Activated CD4-positive, CD25-positive, alpha-beta regulatory T cell treated with anti-CD3 and anti-CD28 coated beads, Interleukin-2, amount 50 U/mL, for 72 hours (primary cell): Measurements from ENCODE around the gene RNF214.

ENCODE experiments used
- DNase-seq: peaks from one replicate; pipeline ENCODE4 v3.0.0; 2021

The RNF214 gene

DNA sequence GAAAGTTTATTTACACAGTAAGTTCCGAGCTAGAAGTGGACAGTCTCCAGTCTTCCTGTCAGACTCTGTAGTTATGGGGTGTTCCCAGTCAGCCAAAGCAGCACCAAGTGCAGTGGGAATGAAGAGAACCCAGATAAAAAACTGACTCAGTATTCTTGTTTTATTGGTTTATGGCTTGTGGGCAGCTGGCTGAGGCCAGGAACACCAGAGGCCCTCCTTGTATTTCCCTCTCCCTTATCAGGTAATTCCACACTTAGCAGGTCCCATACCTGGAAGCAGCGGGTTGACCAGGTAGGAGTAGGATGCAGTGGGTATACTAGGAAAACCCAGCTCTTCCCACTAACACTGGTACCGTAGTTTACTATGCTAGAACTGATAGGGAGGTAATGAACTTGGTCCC, 55.2 kb downstream of the RNF214 start:
- DNase-seq, result no peak

DNA sequence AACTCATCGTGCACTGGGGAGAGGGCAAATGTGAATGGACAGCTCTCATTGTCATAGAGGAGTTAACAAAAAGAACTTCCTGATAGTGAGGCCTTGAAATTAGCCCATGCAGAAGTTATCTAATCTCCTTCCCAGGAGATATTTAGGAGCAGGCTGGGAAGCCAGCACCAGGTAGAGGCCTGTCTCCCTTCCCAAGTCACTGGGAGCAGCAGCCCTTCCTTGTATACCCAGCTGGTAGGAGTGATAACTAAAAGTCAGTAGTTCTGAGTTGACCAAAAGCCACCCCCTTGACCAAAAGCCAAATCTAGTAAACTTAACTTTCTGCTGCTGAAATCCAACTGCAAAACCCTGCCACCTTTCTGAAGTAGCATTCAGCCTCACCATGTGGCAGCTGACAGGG, 57.3 kb downstream of the RNF214 start:
- no peak for DNase-seq

DNA sequence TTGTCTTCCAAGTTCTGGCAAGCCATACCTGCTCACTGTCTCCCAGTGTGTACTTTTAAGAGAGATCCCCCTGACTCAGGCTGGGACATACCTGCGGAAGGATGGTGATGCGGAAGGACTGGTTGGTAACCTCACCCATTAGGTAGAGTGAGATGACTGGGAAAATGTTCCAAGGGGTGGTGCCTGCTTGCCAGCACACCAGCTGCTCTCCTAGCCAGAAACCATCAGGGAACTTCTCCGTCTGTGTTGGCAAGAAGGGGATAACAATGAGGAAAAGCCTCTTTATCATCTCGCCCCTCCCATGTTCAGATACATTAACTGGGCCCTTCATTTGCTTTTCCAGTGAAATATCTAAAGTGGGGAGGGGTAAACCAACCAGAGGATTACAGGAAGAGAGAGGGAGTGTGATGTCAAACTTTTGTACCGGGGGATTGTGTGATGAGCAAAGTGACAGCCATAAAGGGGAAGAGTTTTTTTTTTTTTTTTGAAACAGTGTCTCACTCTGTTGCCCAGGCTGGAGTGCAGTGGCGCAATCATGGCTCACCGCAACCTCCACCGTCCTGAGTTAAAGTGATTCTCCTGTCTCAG, 58.4 kb downstream of the RNF214 start, which contains the start of gene BACE1-AS:
TSS of gene BACE1-AS (plus strand) at position 538 of the 588 bp plus-strand sequence.
- DNase-seq, result no peak

DNA sequence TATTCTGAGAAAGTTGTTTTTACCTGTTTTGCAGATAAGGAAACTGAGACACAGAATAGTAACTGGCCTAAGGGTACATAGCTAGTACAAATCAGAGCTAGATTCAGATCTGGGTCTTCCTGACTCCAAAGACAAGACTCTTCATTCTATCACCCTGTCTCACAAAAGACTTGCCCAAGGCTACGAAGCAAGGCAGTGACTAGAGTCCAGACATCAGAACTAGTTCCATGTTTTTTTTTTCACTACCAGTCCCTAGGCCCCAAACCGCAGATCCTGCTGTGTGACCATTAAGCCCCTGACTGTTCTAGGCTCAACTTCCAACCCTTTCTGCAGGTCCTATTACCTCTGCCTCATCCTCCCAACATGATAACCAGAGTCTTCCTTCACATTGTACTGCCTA, 60.1 kb downstream of the RNF214 start:
- DNase-seq, result no peak

DNA sequence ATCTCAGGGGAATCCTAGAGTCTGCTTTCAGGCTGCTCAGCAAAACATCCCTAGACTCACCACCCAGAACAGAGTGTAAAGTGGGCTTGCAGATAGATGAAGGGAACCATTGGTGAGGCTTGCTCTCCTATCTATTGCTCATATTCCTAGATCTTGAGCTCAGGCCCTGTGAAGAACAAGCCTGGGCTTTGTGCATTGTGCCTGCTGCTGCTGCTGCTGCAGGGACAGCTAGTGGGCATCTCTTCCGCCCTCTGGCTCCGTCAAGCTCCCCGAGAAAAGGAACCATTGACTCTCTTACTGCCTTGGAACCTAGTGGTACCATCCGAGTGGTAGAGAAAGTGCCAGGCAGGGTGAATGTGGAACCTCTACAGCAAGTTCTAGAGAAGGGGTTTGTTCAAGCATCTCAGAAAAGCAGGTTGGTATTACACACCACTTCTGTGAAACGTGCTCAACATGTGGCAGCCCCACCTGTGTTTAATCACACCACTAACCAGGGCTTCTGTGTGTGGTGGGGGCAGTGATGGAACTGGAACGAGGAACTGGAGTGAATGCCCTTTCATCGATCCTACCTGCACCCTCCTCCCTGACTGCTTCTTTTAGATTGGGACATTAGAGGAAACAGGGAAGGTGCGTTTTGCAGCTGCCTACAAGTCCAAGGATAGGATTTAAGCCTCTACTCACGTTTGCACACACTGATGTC, 63.1 kb downstream of the RNF214 start:
- no peak for DNase-seq

DNA sequence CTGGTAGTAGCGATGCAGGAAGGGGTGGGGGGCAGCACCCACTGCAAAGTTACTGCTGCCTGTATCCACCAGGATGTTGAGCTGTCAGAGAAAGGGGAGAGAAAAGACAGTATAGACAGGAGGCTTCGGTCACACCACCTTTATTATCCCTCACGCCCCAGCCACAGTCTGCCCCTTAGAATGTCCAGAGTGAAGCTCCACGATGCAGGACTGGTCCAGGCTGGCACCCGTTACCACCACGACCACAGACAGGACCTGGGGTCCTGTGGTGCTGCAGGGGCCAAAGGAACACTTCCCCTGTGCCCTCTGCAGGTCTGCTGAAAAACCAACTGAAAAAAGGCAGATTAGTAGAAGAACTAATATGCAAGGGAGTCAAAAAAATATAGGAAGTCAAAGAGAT, 64.4 kb downstream of the RNF214 start:
- DNase-seq, result no peak

DNA sequence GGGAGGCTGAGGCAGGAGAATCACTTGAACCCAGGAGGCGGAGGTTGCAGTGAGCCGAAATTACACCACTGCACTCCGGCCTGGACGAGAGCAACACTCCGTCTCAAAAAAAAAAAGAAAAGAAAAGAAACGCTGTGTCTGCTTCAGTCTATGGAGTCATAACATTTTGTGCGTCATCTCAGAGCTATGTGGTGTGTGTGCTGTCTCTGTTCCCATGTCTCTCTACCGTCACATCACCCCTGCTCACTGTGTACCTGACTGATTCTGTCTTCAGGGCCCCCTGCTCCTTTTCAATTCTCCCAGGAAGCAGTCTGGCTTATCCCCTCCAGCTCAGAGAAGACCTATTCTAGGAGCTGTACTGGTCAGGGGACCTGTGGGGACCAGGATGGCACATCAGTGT, 65.7 kb downstream of the RNF214 start:
- no peak for DNase-seq

DNA sequence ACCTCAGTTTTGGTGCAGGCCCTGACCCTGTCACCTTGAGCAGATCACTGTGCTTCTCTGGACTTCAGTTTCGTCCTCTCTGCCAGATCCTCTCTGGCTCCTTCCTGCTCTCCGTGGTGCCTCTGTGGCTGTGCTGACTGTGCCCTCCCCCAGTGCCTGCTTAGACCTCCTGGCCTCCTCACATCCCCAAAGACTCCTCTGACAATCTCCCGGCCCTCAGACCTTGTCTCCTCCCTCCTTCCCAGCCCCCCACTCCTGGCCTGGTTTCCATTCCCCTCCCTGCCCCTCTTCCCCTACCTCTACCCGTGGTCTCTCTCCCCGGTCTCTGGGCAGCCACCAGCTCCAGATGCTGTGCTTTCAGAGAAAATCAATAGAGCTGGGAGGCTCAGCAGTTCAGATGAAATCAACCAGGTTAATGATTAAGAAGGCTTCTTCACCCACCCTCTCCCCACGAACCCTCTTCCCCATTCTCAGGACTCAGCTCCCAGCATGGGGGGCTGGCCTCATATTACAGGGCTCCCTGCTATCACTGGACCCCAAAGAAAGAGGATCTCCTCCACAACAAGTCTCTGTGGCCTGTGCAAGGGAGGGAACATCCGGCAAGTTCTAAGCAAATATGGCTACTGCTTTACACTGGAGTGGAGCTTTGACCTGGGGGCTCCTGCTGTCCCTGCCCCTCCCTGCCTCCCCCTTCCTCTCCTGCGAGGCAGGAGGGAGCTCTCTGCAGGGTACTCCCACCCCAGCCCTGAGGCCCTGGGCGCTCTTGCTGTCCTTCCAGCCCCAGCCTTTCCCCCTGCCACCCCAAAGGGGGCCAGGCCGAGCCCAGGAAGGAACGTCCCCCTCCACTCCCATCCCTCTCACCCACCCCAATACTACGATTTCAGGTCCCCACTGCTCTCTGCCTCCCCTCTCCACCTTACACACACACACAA, 67.1 kb downstream of the RNF214 start:
- no peak for DNase-seq

DNA sequence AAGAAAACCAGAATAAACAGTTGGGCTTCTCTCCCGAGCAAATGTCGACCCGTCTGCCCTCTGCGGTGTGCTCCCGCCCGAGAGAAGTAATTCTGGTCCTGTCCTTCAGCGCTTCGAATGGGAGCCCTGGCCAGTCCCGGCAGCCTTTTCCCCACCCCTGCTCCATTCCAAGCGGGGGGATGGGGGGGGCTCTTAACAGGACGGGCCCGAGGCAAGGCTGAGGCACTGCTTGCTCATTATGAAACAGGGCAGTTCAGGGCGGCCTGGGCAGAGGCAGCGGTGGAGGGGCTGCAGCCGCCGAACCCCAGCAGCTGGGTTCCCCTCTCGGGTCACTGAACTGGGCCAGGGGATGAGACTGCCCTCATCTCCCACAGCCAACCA, 67.8 kb downstream of the RNF214 start:
- DNase-seq, result no peak

DNA sequence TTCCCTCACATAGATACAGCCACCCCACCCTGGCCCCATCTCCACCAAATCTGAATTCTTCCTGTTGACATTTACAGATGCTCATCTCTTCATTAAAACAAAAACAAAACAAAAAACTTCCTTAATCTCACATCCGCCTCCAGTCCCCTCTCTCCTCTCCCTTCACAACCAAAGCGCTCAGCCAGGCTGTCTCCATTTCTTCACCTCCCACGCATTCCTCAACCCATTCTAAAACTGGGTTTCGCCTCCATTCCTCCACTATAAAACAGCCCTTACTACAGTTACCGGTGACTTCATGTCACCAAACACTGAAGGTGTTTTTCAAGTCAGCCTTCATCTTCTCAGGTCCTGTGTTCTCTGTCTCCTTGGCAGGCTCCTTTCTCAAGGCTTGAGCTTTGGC, 68.3 kb downstream of the RNF214 start:
- no peak for DNase-seq

DNA sequence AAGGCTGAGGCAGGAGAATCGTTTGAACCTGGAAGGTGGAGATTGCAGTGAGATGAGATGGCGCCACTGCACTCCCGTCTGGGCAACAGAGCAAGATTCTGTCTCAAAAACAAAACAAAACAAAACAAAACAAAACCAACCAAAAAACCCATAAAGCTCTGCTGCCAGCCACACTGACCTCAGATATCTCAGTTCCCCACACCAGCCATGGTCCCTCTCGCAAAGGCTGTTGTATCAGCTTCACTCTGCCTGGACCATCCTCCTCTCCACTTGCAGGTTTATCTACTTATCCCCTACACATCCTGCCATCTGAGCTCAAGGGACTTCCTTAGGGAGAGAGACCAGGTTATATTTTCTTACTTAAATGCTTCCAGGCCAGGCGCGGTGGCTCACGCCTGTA, 69.8 kb downstream of the RNF214 start:
- no peak for DNase-seq

DNA sequence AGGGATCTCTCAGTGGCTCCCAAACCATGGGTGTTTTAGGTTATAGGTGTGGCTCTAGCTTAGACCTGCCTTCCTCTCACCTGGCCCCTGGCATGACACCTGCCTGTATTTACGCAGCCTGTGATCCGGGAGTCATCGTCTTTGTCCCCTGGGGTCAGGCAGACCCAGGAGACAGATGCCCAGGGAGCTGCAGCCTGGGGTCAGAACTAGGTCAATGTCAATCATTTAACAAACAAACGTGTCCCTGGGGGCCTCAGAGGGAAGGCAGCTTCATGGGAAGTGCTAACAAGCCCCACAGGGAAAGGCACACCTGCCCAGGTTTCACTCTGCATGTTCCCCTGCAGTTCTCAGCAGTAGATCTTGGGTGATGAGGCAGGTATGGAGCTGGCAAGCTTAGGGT, 70.6 kb downstream of the RNF214 start:
- DNase-seq, result no peak

DNA sequence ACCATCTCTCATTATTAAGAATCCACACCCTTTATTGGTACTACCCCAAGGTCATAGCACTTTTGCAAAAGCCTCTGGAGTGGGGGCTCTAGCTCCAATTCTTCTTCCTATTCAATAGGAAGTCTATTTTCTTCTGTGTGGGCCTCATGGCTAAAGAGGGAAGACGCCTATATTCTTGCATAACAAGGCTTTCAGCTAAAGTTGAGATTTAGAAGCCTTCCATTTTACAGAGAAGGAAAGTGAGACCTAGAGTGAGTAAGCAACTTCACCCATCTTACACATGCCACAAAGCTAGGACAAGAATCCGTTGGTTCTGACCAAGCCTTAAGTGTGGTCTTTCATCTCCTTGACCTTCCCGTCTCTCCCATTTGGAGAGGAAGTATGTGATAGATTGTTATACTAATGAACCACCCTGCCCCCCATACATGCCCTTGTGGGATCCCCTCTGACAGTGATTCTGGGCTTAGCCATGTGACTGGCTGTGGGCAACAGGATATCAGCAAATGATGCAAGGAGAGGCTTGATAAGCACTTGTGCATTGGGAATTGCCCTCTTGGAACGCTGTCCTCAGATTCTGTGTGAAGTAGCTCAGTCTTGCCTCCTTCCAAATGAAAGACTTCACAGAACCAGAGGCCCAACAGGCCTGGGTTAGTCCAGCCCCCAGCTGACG, 71.3 kb downstream of the RNF214 start:
- DNase-seq, result no peak

DNA sequence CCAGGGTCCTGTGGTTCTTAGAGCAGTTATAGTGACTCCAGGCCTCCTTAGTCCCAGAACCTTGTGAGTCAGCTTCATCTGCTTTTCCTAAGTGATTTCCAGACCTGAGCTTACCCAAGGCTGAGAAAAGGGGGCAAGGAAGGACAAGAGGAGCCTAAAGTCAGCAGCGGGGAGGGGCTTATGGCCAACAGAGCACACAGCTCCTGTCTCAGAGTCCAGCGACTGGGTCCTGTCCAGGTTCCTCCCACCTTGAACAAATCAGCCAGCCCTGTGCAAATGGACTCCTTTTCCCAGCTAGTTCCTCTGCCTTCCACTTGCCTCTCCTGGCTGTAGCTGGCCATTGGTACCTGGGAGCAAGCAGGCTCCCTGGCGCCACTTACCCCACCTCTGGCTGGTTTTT, 72.7 kb downstream of the RNF214 start:
- no peak for DNase-seq

DNA sequence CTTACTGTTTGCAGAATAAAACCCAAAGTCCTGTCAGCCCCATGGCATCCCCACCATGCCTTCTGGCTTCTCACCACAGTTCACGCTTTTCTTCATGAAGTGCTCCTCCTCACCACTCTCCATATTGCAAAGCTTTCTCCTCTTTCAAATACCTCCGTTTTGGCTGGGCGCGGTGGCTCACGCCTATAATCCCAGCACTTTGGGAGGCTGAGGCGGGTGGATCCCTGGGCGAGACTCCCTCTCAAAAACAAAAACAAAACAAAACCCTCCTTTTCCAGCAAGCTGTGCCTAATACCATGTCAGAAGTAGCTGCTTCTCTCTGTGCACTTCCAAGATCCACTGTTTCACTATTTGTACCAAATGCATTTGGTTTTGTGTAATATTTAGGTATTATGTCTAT, 76.8 kb downstream of the RNF214 start:
- DNase-seq, result no peak

DNA sequence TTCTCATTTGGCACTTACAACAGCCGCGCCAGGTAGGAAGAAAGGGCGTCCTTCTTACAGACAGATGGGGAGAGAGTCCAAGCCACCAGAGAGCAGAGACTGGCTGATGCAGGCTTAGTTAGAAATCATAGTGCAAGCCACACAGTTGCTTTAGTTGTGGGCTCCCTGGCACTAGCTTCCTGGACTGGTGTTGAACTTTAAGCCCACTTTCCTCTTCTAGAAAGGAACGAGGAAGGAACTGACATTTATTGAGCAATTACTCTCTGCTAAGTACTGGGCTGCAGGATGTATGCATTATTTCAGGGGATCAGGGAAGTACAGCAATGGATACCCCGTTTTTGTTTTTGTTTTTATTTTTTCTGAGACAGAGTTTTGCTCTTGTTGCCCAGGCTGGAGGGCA, 80.6 kb downstream of the RNF214 start:
- DNase-seq, result no peak

DNA sequence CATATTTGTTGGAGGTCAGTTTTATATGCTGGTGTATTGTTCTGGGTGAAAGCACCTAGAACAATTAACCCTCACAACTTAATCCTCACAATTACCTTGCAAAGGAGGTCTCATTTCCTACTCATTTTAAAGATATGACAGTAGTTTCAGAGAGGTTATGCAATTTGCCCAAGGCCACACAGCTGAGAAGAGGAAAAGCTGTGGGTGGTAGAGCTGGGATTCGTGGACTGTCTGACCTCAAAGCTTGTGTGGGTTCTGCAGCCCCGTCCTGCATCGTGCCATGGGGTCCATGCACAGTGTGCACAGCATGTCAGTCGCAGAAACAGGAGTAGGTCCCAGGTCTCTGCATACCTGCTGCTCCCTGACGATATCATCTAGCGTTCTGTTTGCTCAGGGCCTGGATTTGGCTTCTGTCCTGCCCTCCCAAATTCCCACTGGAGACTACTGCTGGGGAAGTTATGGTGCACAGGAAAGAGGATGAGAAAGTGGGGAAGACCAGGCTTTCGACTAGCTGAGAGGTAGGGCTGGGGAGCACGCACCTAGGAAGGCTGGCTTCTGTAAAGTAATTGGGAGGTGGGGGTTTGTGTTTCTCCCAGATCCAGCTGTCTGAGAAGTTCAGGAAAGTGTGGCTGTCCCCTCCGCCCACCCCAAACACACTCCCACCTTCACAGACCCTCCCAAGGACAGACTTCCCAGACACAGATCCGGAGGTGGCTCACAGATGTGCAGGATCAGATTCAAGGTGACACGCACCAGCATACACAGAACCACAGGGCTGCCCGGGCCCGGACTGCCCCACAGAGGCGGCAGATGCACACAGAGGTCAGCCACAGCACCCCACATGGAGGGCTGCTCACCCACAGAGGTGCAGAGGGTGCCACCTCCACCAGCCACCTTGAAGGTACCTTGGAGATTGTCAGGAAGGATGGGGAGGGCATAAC, 81.6 kb downstream of the RNF214 start:
- no peak for DNase-seq

DNA sequence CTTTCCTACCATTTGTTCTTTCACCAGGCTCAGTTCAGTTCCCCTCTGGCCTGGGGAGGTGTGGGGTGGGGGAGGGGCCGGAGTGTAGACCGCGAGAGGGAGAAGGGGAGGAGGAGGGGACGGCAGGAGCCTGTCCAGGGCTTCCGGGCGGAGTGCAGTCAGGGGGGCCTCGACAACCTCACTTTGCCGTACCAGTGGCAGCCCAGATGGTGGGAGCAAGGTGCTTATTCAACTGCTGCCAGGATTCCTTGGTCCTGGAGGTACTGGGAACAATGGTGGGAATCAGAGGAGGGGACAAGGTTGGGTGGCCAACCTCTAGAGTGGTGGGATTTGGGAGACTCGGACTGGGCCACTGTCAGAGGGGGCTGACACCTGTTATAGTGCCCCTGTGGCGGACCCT, 82.4 kb downstream of the RNF214 start:
- DNase-seq, result no peak

DNA sequence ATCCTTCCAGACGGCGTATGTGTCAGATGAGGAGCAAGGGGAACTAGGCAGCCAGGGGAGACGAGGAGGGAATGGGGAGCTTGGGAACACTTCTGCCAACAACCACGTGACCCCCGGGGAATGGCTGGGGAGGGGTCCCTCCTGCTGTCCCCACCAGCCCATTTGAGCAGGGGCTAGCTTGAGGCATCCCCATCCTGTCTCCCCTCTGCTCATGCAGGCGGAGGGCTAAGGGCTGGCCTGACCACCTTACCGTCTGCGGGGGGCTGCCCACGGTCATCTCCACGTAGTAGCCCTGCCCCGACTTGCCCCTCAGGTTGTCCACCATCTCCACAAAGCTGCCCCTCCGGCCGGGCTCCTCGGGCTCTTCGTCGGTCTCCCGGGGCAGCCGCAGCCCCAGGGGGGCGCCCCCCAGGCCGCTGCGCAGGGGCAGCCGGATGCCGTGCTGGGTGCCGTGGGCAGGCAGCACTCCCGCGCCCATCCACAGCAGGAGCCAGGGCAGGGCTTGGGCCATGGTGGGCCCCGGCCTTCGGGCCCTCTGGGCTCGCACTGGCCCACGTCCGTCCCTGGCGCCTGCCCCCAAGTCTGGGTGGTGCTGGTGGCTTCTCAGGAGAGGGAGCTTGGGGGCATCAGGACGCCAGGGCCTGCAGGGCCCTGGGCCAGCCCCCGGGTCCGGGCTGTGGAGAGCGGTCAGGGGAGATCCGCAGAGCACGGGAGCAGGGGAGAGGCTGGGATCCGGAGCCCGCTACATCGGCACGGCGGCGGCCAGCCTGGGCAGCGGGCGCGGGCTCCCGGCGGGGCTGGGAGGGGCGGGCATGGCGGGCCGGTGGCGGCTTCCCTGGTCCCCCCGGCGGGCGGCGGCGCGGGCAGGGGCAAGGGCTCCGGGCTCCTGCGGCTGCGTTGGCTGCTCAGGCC, 83.1 kb downstream of the RNF214 start:
- peak; percentile 35 for DNase-seq

DNA sequence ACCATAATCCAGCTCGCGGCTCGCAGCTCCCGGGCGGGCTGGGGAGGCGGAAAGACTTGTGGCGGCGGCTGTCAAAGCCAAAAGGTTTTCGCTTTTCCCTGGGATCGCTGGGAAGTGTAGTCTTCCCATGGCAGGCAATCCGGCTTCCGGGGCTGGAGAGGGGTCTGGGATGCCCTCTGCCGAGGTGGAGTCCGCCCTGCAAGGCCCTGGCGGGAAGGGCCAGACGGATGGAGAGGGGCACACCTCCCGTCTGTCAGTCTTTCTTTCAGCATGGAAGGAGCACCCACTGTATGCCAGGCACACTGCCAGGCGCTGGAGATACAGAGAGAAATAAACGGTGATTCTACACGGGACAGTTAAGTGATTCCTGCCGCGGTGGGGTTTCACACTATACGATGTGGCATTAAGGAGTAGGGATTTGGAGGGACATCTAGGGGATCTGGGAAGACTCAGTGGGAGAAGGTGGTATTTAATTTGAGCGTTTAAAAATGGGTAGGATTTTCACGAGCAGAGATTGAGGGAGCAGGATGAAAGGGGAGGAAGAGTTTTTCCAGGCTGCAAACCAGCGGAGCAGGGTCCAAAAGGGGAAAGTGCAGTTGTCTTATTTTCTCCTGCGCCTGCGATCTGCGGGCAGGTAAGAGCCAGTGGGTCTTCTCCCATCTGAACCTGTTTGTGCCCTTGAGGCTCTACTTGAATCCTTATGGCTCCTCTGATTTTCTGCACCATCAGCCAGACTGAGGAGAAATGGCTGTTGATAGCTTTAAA, 83.9 kb downstream of the RNF214 start, which contains the start of gene BACE1:
TSS of gene BACE1 (minus strand) at position 60 of the 765 bp plus-strand sequence. CDS start 461 bp downstream, outside the sequence.
- DNase-seq, result no peak
